B cell (primary cell): ENCODE data around the gene PSMC5. TPM values are rescaled to one million over a fixed set of nuclear protein-coding genes. Genes with fewer than 3 reads are reported as not detected.
A peak's percentile ranks its signal among the peaks of the same experiment; 100 is the strongest.

ENCODE experiments used
- ATAC-seq: fragments of 200-7000 bp; cut with Tn5 transposase; one replicate; pipeline ENCODE4 v1.10.0; 2021; ENCODE audit warnings: low read depth, mild to moderate bottlenecking, moderate number of reproducible peaks, moderate library complexity
- CTCF ChIA-PET: fragments of 350-600 bp; sonication (Branson Sonifier 250); formaldehyde crosslinking; loops from one replicate; lab custom pipeline; 2021; ENCODE audit warnings: antibody characterized with exemption, inconsistent platforms; lab: Charles Lee
- POLR2A ChIA-PET: fragments of 350-600 bp; sonication (Branson Sonifier 250); formaldehyde crosslinking; loops from one replicate; lab custom pipeline; 2021; ENCODE audit warnings: antibody characterized with exemption; lab: Charles Lee
- DNase-seq: peaks from one replicate; pipeline ENCODE4 v3.0.0; 2013
- H2AFZ ChIP-seq: 2 replicates; pipeline ENCODE4 v1.6.1; 2012; ENCODE audit warnings: mild to moderate bottlenecking, low read depth, low read length; ENCODE audit not compliant: insufficient read depth, poor library complexity, severe bottlenecking
- H3K27ac ChIP-seq, 2 donors: 1 replicate in 1 of 2; 2 replicates in 1 of 2; pipeline ENCODE4 v1.5.1; 2012 to 2013; ENCODE audit warnings: low read length in 2 of 2, mild to moderate bottlenecking in 2 of 2, moderate library complexity in 1 of 2
- H3K27me3 ChIP-seq, 4 experiments: fragments of 200-600 bp in 1 of 4; sonication (generic) in 1 of 4; replicated peaks in 1 of 4; 1 replicate in 2 of 4; 2 replicates in 2 of 4; pipeline versions ENCODE4 v1.6.1 to v1.7.0; 2013 to 2016; ENCODE audit warnings: low read length in 3 of 4, mild to moderate bottlenecking in 2 of 4, mixed read lengths in 1 of 4, moderate library complexity in 1 of 4; ENCODE audit not compliant: insufficient read depth in 4 of 4, control insufficient read depth in 3 of 4; ENCODE audit errors: control extremely low read depth in 1 of 4
- H3K36me3 ChIP-seq, 2 experiments: replicated peaks in 1 of 2; 1 replicate in 1 of 2; 2 replicates in 1 of 2; pipeline versions ENCODE4 v1.6.1 to v1.7.1; 2013; ENCODE audit warnings: low read length in 1 of 2; ENCODE audit not compliant: insufficient read depth in 2 of 2, control insufficient read depth in 1 of 2; ENCODE audit errors: control extremely low read depth in 1 of 2, extremely low read depth in 1 of 2
- H3K4me1 ChIP-seq, 2 donors: fragments of 200-600 bp in 1 of 2; sonication (generic) in 1 of 2; 1 replicate in 1 of 2; 2 replicates in 1 of 2; pipeline versions ENCODE4 v1.5.1 to v1.6.1; 2013 to 2017; ENCODE audit warnings: low read length in 2 of 2; ENCODE audit not compliant: control insufficient read depth in 2 of 2, insufficient read depth in 2 of 2
- H3K4me2 ChIP-seq: replicated peaks from 2 replicates; pipeline ENCODE3; 2012; ENCODE audit warnings: mild to moderate bottlenecking, low read depth, low read length; ENCODE audit not compliant: poor library complexity, severe bottlenecking
- H3K4me3 ChIP-seq, 5 experiments: fragments of 200-600 bp in 1 of 5; sonication (generic) in 1 of 5; 1 replicate in 3 of 5; 2 replicates in 2 of 5; pipeline versions ENCODE4 v1.5.1 to v1.7.0; 2011 to 2016; ENCODE audit warnings: low read length in 4 of 5, mild to moderate bottlenecking in 4 of 5, low read depth in 2 of 5, control low read depth in 1 of 5, moderate library complexity in 1 of 5; ENCODE audit not compliant: insufficient read depth in 1 of 5; ENCODE audit errors: control extremely low read depth in 1 of 5, extremely low read depth in 1 of 5
- H3K79me2 ChIP-seq: fragments of 200-600 bp; sonication (generic); one replicate; pipeline ENCODE4 v1.6.0; 2016; ENCODE audit warnings: low read length; ENCODE audit not compliant: control insufficient read depth, insufficient read depth
- H3K9ac ChIP-seq: fragments of 200-600 bp; sonication (generic); 2 replicates; pipeline ENCODE4 v1.6.1; 2017; ENCODE audit warnings: mild to moderate bottlenecking, low read length, moderate library complexity
- H3K9me3 ChIP-seq, 3 donors: one replicate each; pipeline versions ENCODE4 v1.6.1 to v1.7.1; 2013; ENCODE audit warnings: low read length in 2 of 3; ENCODE audit not compliant: control insufficient read depth in 2 of 3, insufficient read depth in 1 of 3; ENCODE audit errors: control extremely low read depth in 1 of 3
- H4K20me1 ChIP-seq: 2 replicates; pipeline ENCODE4 v1.6.0; 2012; ENCODE audit warnings: mild to moderate bottlenecking, low read length; ENCODE audit not compliant: insufficient read depth, control insufficient read depth, poor library complexity, severe bottlenecking
- H3K27ac Mint-ChIP-seq: one replicate; pipeline ENCODE4 v1.8.0; 2021; ENCODE audit warnings: mixed read lengths
- H3K27me3 Mint-ChIP-seq: one replicate; pipeline ENCODE4 v1.8.0; 2021; ENCODE audit warnings: mixed read lengths
- H3K4me1 Mint-ChIP-seq: one replicate; pipeline ENCODE4 v1.8.0; 2021; ENCODE audit warnings: mixed read lengths
- H3K4me3 Mint-ChIP-seq: one replicate; pipeline ENCODE4 v1.8.0; 2021; ENCODE audit warnings: mixed read lengths
- H3K9me3 Mint-ChIP-seq: one replicate; pipeline ENCODE4 v1.8.0; 2022; ENCODE audit warnings: mixed read lengths; ENCODE audit not compliant: insufficient read depth
- EZH2 ChIP-seq: IDR thresholded peaks from 2 replicates; pipeline ENCODE4 v1.6.1; 2012; ENCODE audit warnings: borderline replicate concordance, low read depth, mild to moderate bottlenecking, moderate library complexity, low read length; ENCODE audit not compliant: insufficient read depth, poor library complexity, severe bottlenecking
- WGBS: methylation state at CpG from one replicate; pipeline ENCODE4 v1.1.5; 2013; ENCODE audit warnings: missing lambda C conversion rate; ENCODE audit not compliant: insufficient coverage; 5-methylcytosine and 5-hydroxymethylcytosine counted together
- intact Hi-C: fragments of 100-400 bp; cut with micrococcal nuclease; formaldehyde crosslinking; loops from one replicate; pipeline ENCODE4 v1.10.0; 2022
- polyA plus RNA-seq: library from polyadenylated mRNA; depleted of rRNA; stranded (reverse); fragments of >200 nt; gene quantifications from 2 replicates; pipeline ENCODE4 v1.2.3, GENCODE V29; 2012
- total RNA-seq, 2 donors: library from RNA; stranded (reverse); fragments of 120-200 nt in 1 of 2; gene quantifications; 1 replicate in 1 of 2; 2 replicates in 1 of 2; pipeline versions ENCODE4 v1.2.3 to v1.2.4, GENCODE V29; 2013 to 2022
- TF ChIP-seq, protein P1 (sequence below): fragments of 200-600 bp; IDR thresholded peaks from one replicate; pipeline ENCODE4 v1.8.0; 2022; ENCODE audit warnings: antibody characterized with exemption, mild to moderate bottlenecking

Gene PSMC5
- total and polyA plus RNA-seq, 2 donors (not counting 1 experiment from before 2014, with no cell fraction given) = 87.1 to 104 TPM

DNA sequence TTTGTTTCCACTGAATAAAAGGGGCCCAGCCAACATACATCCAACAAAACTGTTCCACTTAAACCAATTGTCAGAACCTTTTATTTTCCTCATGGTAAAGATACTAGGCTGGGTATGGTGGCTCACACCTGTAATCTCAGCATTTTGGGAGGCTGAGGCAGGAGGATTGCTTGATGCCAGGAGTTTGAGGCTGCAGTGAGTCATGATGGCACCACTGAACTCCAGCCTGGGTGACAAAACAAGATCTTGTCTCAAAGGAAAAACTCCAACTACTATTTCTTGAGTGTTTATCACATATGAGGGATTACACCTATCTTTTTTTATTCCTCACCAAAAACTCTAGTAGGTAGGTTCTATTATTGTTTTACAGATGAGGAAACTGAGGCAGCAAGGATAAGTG is 4.7 kb upstream of the PSMC5 start:
- no peaks in the 10 kb centered on the region for H3K9me3 ChIP-seq
- no peaks in the 10 kb centered on the region for H4K20me1 ChIP-seq
- peaks cover 56% of the 10 kb centered on the region for H3K4me1 Mint-ChIP-seq
- H3K79me2 ChIP-seq = peaks cover 30% of the 10 kb centered on the region
- H3K4me2 ChIP-seq = no peak overlapping the region
- H3K27ac Mint-ChIP-seq = peak overlapping the region; percentile 80
- TF ChIP-seq, protein P1, sequence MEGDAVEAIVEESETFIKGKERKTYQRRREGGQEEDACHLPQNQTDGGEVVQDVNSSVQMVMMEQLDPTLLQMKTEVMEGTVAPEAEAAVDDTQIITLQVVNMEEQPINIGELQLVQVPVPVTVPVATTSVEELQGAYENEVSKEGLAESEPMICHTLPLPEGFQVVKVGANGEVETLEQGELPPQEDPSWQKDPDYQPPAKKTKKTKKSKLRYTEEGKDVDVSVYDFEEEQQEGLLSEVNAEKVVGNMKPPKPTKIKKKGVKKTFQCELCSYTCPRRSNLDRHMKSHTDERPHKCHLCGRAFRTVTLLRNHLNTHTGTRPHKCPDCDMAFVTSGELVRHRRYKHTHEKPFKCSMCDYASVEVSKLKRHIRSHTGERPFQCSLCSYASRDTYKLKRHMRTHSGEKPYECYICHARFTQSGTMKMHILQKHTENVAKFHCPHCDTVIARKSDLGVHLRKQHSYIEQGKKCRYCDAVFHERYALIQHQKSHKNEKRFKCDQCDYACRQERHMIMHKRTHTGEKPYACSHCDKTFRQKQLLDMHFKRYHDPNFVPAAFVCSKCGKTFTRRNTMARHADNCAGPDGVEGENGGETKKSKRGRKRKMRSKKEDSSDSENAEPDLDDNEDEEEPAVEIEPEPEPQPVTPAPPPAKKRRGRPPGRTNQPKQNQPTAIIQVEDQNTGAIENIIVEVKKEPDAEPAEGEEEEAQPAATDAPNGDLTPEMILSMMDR = no peak
- no peak for TF ChIP-seq EZH2
- DNase-seq = no peak
- intact Hi-C loops = no loop called here
- H3K4me1 ChIP-seq = peaks cover 32 to 45% of the 10 kb centered on the region in 2 donors
- H3K4me3 Mint-ChIP-seq = no peak overlapping the region
- H3K4me3 ChIP-seq = no peak overlapping the region
- H3K27ac ChIP-seq = peak overlapping the region in 1 of 2 donors; percentile 50
- ATAC-seq = no peak
- ChIA-PET CTCF (interaction anchor here (1.0 kb wide), 1 partner anchor 12 kb away, joined by 3 read pairs; no protein-coding TSS in a partner anchor), POLR2A (no interaction called here)
- H3K27me3 Mint-ChIP-seq = no peaks in the 10 kb centered on the region
- H3K36me3 ChIP-seq = peaks cover 2 to 80% of the 10 kb centered on the region in 2 experiments
- H3K27me3 ChIP-seq = no peaks in the 10 kb centered on the region
- no peak overlapping the region for H2AFZ ChIP-seq
- no peaks in the 10 kb centered on the region for H3K9me3 Mint-ChIP-seq
- no peak overlapping the region for H3K9ac ChIP-seq

DNA sequence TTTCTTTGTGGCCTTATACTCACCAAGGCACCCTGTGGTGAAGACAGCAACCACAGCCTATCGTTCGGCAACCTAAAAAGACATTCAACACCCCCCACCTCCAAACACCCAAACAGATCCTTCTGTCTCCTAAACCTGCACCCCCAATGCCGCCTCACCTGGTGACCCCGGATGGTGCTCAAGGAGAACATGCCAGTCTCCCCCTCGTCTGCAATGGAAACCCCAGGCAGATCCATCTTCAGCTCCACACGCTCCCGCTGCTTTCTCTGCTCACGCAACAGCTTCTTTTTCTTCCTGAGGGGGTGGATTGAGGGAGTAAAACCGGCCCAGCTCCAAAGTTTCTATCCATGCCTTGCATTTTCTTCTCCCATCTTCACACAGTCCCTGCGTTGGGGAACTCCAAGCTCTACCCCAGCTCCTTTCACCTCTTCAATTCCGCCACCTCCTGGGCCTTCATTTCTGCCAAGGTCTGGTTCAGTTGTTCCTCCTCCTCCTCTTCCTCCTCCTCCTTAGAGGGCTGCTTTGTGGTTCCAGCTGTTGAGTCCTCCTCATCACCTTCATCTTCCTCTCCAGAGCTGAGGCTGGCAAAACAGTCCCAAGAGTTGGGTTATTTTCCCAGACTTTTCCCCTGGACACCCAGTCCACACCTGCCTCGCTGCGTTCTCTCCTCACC is 3.4 kb upstream of the PSMC5 start:
- Mint-ChIP-seq H3K4me1 (peaks cover 66% of the 10 kb centered on the region), H3K27ac (peak overlapping the region; percentile 41), H3K27me3 (no peaks in the 10 kb centered on the region), H3K9me3 (no peaks in the 10 kb centered on the region), H3K4me3 (peak overlapping the region; percentile 15)
- TF ChIP-seq EZH2 = no peak
- TF ChIP-seq, protein P1 = no peak
- H3K4me3 ChIP-seq = no peak overlapping the region
- H4K20me1 ChIP-seq = peaks cover 5% of the 10 kb centered on the region
- no peak overlapping the region for H3K4me2 ChIP-seq
- WGBS = 93% methylated on average over 8 of the region's 13 CpGs
- ChIA-PET POLR2A (interaction anchor here (1.0 kb wide), 1 partner anchor 50 kb away, joined by 8 read pairs; the partner anchor contains the start of genes CCDC47 and DDX42), CTCF (interaction anchor here (1.2 kb wide), 2 partner anchors 11 to 48 kb away, joined by 3 read pairs; no protein-coding TSS in a partner anchor)
- no peak for ATAC-seq
- H3K27me3 ChIP-seq = no peaks in the 10 kb centered on the region
- peaks cover 2 to 68% of the 10 kb centered on the region in 2 experiments for H3K36me3 ChIP-seq
- H3K27ac ChIP-seq = peak overlapping the region in 1 of 2 donors; percentile 92
- no peak overlapping the region for H3K9ac ChIP-seq
- H3K79me2 ChIP-seq = peaks cover 42% of the 10 kb centered on the region
- no peak for DNase-seq
- H2AFZ ChIP-seq = no peak overlapping the region
- H3K9me3 ChIP-seq = no peaks in the 10 kb centered on the region
- intact Hi-C loops = no loop called here
- peaks cover 42 to 56% of the 10 kb centered on the region in 2 donors for H3K4me1 ChIP-seq
